RWPE1 (cell line): Measurements from ENCODE around the gene ZMIZ1.

ENCODE experiments used
- CTCF ChIA-PET: fragments of 350-600 bp; sonication (Branson Sonifier 250); formaldehyde crosslinking; extraction: SDS; loops from one replicate; lab custom pipeline; 2021; lab: Yijun Ruan, JAX
- POLR2A ChIA-PET: fragments of 400-600 bp; formaldehyde crosslinking; extraction: SDS; loops from one replicate; lab custom pipeline; 2020; ENCODE audit warnings: antibody characterized with exemption; ENCODE audit not compliant: low non-redundant PET; lab: Yijun Ruan, JAX
- DNase-seq: peaks from one replicate; pipeline ENCODE4 v3.0.0; 2012; ENCODE audit warnings: low spot score
- H3K27ac ChIP-seq: fragments of 450-650 bp; 2 replicates; pipeline ENCODE4 v1.5.1; 2017
- CTCF ChIP-seq: fragments of 450-650 bp; conservative IDR thresholded peaks from 2 replicates; pipeline ENCODE4 v1.5.1; 2017; ENCODE audit warnings: low read depth, mild to moderate bottlenecking

ZMIZ1 gene

GRCh38 chr10:79052291-79053080, 16.3 kb upstream of the ZMIZ1 start:
- ChIA-PET CTCF (interaction anchor here (0.6 to 1.0 kb wide), 3 partner anchors 34 to 771 kb away, joined by 3 to 4 read pairs (median 3); no protein-coding TSS in a partner anchor), POLR2A (no interaction called here)
- H3K27ac ChIP-seq = peak overlapping the region; percentile 78
- no peak for DNase-seq
- no peak for TF ChIP-seq CTCF

GRCh38 chr10:79053081-79053434, 15.7 kb upstream of the ZMIZ1 start:
- ChIA-PET CTCF (interaction anchor here (1.0 kb wide), 1 partner anchor 49 kb away, joined by 4 read pairs; no protein-coding TSS in a partner anchor), POLR2A (no interaction called here)
- H3K27ac ChIP-seq = peak overlapping the region; percentile 78
- no peak for DNase-seq
- no peak for TF ChIP-seq CTCF

- TF ChIP-seq CTCF = no peak
- H3K27ac ChIP-seq = peak overlapping the region; percentile 78
- DNase-seq = no peak
- ChIA-PET POLR2A (no interaction called here), CTCF (interaction anchor here (1.0 kb wide), 1 partner anchor 50 kb away, joined by 4 read pairs; no protein-coding TSS in a partner anchor)
These were observed 15.1 kb upstream of the ZMIZ1 start for GRCh38 chr10:79053481-79054202.

- no peak for TF ChIP-seq CTCF
- peak overlapping the region; percentile 78 for H3K27ac ChIP-seq
- ChIA-PET POLR2A (no interaction called here), CTCF (interaction anchor here (0.5 kb wide), 1 partner anchor 364 kb away, joined by 3 read pairs; no protein-coding TSS in a partner anchor)
- DNase-seq = no peak
These were observed 14.3 kb upstream of the ZMIZ1 start for GRCh38 chr10:79054203-79055099.

- CTCF ChIA-PET = interaction anchor here (0.5 kb wide), 1 partner anchor 365 kb away, joined by 3 read pairs; no protein-coding TSS in a partner anchor
- no peak for TF ChIP-seq CTCF
- POLR2A ChIA-PET = no interaction called here
- peak overlapping the region; percentile 78 for H3K27ac ChIP-seq
- no peak for DNase-seq
These were observed 13.5 kb upstream of the ZMIZ1 start for GRCh38 chr10:79055100-79055782.
